Measurements from ENCODE around the gene RASA3.

Gene RASA3

GRCh38 chr13:114072421-114072820 is 60.0 kb downstream of the RASA3 start:
- TF ChIP-seq CTCF (IDR thresholded peaks at IDR 0.05; ENCODE audit: insufficient read depth, low read depth, low read length, missing control alignments): no peak
- H3K4me3 ChIP-seq (ENCODE audit: low read length): no peak overlapping the region

GRCh38 chr13:114071991-114072390 is 60.4 kb downstream of the RASA3 start:
- DNase-seq (ENCODE audit: low read depth): no peak
- no peak overlapping the region for H3K4me3 ChIP-seq (ENCODE audit: low read length)

More at GRCh38 chr13:114072421-114072820, 60.0 kb downstream of the RASA3 start:
- DNase-seq (ENCODE audit: low read depth): no peak

GRCh38 chr13:114071410-114071809 is 61.0 kb downstream of the RASA3 start:
- no peak for DNase-seq (ENCODE audit: low read depth)
- no peak overlapping the region for H3K4me3 ChIP-seq (ENCODE audit: low read length)
- no peak for TF ChIP-seq CTCF (IDR thresholded peaks at IDR 0.05; ENCODE audit: insufficient read depth, low read depth, low read length, missing control alignments)

More at GRCh38 chr13:114071991-114072390, 60.4 kb downstream of the RASA3 start:
- TF ChIP-seq CTCF (IDR thresholded peaks at IDR 0.05; ENCODE audit: insufficient read depth, low read depth, low read length, missing control alignments): no peak

GRCh38 chr13:114070098-114070799 is 62.2 kb downstream of the RASA3 start:
- H3K4me3 ChIP-seq (ENCODE audit: low read length): no peak overlapping the region
- no peak for DNase-seq (ENCODE audit: low read depth)
- no peak for TF ChIP-seq CTCF (IDR thresholded peaks at IDR 0.05; ENCODE audit: insufficient read depth, low read depth, low read length, missing control alignments)

- no peak for TF ChIP-seq CTCF (IDR thresholded peaks at IDR 0.05; ENCODE audit: insufficient read depth, low read depth, low read length, missing control alignments)
- no peak for DNase-seq (ENCODE audit: low read depth)
- no peak overlapping the region for H3K4me3 ChIP-seq (ENCODE audit: low read length)
Observed at GRCh38 chr13:114069376-114070097, 62.9 kb downstream of the RASA3 start.

GRCh38 chr13:114068656-114069318 is 63.6 kb downstream of the RASA3 start:
- no peak for TF ChIP-seq CTCF (IDR thresholded peaks at IDR 0.05; ENCODE audit: insufficient read depth, low read depth, low read length, missing control alignments)
- H3K4me3 ChIP-seq (ENCODE audit: low read length): no peak overlapping the region
- peak; percentile 45 for DNase-seq (ENCODE audit: low read depth)

All from epithelial cell of esophagus (primary cell).